Activated CD8-positive, alpha-beta memory T cell treated with anti-CD3 and anti-CD28 coated beads for 1 hour (primary cell): ENCODE measurements around the gene SNRPA.
"Not testable (repeated sequence)": the region's sequence is repeated elsewhere in the genome, so short reads cannot be mapped to it uniquely, and the experiment has no call there.

Experiments used
- DNase-seq, 2 donors: peaks; one replicate each; pipeline ENCODE4 v3.0.0-alpha.2; 2020; ENCODE audit warnings: low read depth in 1 of 2; ENCODE audit errors: extremely low read depth in 1 of 2

Gene SNRPA

GRCh38 chr19:40811478-40812341 lies 60.7 kb downstream of the SNRPA start:
- no peak for DNase-seq

- not testable (repeated sequence) for DNase-seq
These were observed 61.6 kb downstream of the SNRPA start for GRCh38 chr19:40812571-40812970.

GRCh38 chr19:40813182-40813581 lies 62.2 kb downstream of the SNRPA start:
- no peak for DNase-seq
